HG03460 (cell line): ENCODE data around the gene COL2A1.
"Not testable (repeated sequence)": the region's sequence is repeated elsewhere in the genome, so short reads cannot be mapped to it uniquely, and the experiment has no call there.

ENCODE experiments used
- ATAC-seq: cut with Tn5 transposase; IDR thresholded peaks from one replicate; pipeline ENCODE4 v1.9.1; 2021; ENCODE audit not compliant: unreplicated experiment

Gene COL2A1

GRCh38 chr12:47978598-47978873 lies 25.7 kb downstream of the COL2A1 start:
- no peak for ATAC-seq

GRCh38 chr12:47977772-47978597 lies 26.3 kb downstream of the COL2A1 start:
- no peak for ATAC-seq

GRCh38 chr12:47977046-47977771 lies 27.1 kb downstream of the COL2A1 start:
- ATAC-seq, result no peak

- no peak for ATAC-seq
Observed at GRCh38 chr12:47975816-47976215, 28.5 kb downstream of the COL2A1 start.

GRCh38 chr12:47975036-47975620 lies 29.1 kb downstream of the COL2A1 start:
- ATAC-seq, result no peak

GRCh38 chr12:47973870-47974269 lies 30.4 kb downstream of the COL2A1 start:
- no peak for ATAC-seq

GRCh38 chr12:47972895-47973294 lies 31.4 kb downstream of the COL2A1 start:
- no peak for ATAC-seq

GRCh38 chr12:47970843-47971242 lies 33.4 kb downstream of the COL2A1 start:
- ATAC-seq, result no peak

- ATAC-seq, result no peak
Observed at GRCh38 chr12:47969845-47970244, 34.4 kb downstream of the COL2A1 start.

GRCh38 chr12:47967461-47968321 lies 36.6 kb downstream of the COL2A1 start:
- ATAC-seq, result no peak

GRCh38 chr12:47965581-47965980 lies 38.7 kb downstream of the COL2A1 start:
- no peak for ATAC-seq

GRCh38 chr12:47964106-47964728 lies 40.1 kb downstream of the COL2A1 start:
- ATAC-seq, result peak; percentile 10

GRCh38 chr12:47963340-47964040 lies 40.8 kb downstream of the COL2A1 start, which contains the start of gene TMEM106C:
TMEM106C (plus strand) TSS chr12:47963596; CDS start chr12:47964237, 641 bp downstream.
- peak; percentile 84 for ATAC-seq

GRCh38 chr12:47962198-47962597 lies 42.1 kb downstream of the COL2A1 start:
- ATAC-seq, result no peak

- not testable (repeated sequence) for ATAC-seq
Observed at GRCh38 chr12:47957671-47958070, 46.6 kb downstream of the COL2A1 start.

GRCh38 chr12:47955059-47955458 lies 49.2 kb downstream of the COL2A1 start:
- ATAC-seq, result no peak

GRCh38 chr12:47954467-47955045 lies 49.7 kb downstream of the COL2A1 start:
- no peak for ATAC-seq

GRCh38 chr12:47954058-47954457 lies 50.2 kb downstream of the COL2A1 start:
- no peak for ATAC-seq

GRCh38 chr12:47950856-47951468 lies 53.3 kb downstream of the COL2A1 start:
- ATAC-seq, result no peak
